Gastrocnemius medialis (tissue), 4 donors: Measurements from ENCODE around the gene ZYX. TPM values are rescaled to one million over a fixed set of nuclear protein-coding genes. Genes with fewer than 3 reads are reported as not detected.
A peak's percentile ranks its signal among the peaks of the same experiment; 100 is the strongest.

ENCODE experiments used
- ATAC-seq, 2 donors: fragments of 150-250 bp; one replicate each; pipeline ENCODE4 v1.9.1; 2016
- DNase-seq, 2 donors: peaks; one replicate each; pipeline ENCODE4 v3.0.0-alpha.2; 2019
- H3K27ac ChIP-seq, 4 donors: fragments of 200-600 bp; sonication (generic); 1 replicate in 1 of 4; 2 replicates in 3 of 4; pipeline ENCODE4 v1.5.1; 2016 to 2018; ENCODE audit warnings: mild to moderate bottlenecking in 2 of 4, moderate library complexity in 1 of 4
- H3K27me3 ChIP-seq, 3 donors: fragments of 200-600 bp; sonication (generic) in 2 of 3; 1 replicate in 1 of 3; 2 replicates in 2 of 3; pipeline versions ENCODE4 v1.5.1 to v1.6.0; 2016 to 2019; ENCODE audit warnings: mild to moderate bottlenecking in 1 of 3, moderate library complexity in 1 of 3
- H3K36me3 ChIP-seq, 2 donors: fragments of 200-600 bp; sonication (generic) in 1 of 2; one replicate each; pipeline ENCODE4 v1.5.1; 2017 to 2018
- H3K4me1 ChIP-seq, 2 donors: fragments of 200-600 bp; sonication (generic) in 1 of 2; one replicate each; pipeline ENCODE4 v1.5.1; 2016 to 2017; ENCODE audit warnings: mild to moderate bottlenecking in 2 of 2
- H3K4me3 ChIP-seq, 4 donors: fragments of 200-600 bp; sonication (generic) in 3 of 4; 1 replicate in 1 of 4; 2 replicates in 3 of 4; pipeline ENCODE4 v1.5.1; 2016 to 2019; ENCODE audit warnings: mild to moderate bottlenecking in 2 of 4
- H3K9me3 ChIP-seq, 3 donors: fragments of 200-600 bp; sonication (generic) in 2 of 3; 1 replicate in 1 of 3; 2 replicates in 2 of 3; pipeline ENCODE4 v1.5.1; 2016 to 2019
- CTCF ChIP-seq, 5 experiments: fragments of 450-650 bp in 3 of 5; fragments of 200-600 bp in 2 of 5; sonication (generic) in 2 of 5; IDR thresholded peaks in 4 of 5; conservative IDR thresholded peaks in 1 of 5; 1 replicate in 4 of 5; 2 replicates in 1 of 5; pipeline ENCODE4 v1.5.1; 2016 to 2019; ENCODE audit warnings: antibody characterized with exemption in 5 of 5, mild to moderate bottlenecking in 3 of 5, moderate library complexity in 3 of 5
- POLR2A ChIP-seq, 2 donors: fragments of 450-650 bp; IDR thresholded peaks; one replicate each; pipeline ENCODE4 v1.6.1; 2017; ENCODE audit warnings: antibody characterized with exemption in 2 of 2, mild to moderate bottlenecking in 2 of 2, moderate library complexity in 2 of 2
- in situ Hi-C, 4 donors: fragments of 200-750 bp; cut with MboI; loops; one replicate each; pipeline versions ENCODE4 v1.15.0 to v1.8.0; 2017; ENCODE audit warnings: low sequenced_read_pairs in 4 of 4
- intact Hi-C: fragments of 100-400 bp; cut with DNase I; formaldehyde crosslinking; loops from one replicate; pipeline ENCODE4 v1.15.1; 2023; ENCODE audit warnings: low total_unique reads
- total RNA-seq, 4 donors: library from RNA; depleted of rRNA; stranded (reverse); fragments of >200 nt; gene quantifications; one replicate each; pipeline versions ENCODE4 v1.1.0 to v1.2.3, GENCODE V29; 2016

ZYX gene
- 10 to 100 TPM; 27.1 to 81.8 (median 43.2) TPM for total RNA-seq

- H3K27me3 ChIP-seq, result no peaks in the 10 kb centered on the region
- TF ChIP-seq POLR2A (IDR thresholded peaks at IDR 0.05) (peak; percentile 80 to 86), CTCF (IDR thresholded peaks at IDR 0.05 in 4 of 5, conservative IDR thresholded peaks at IDR 0.05 in 1 of 5) (no peak)
- no peaks in the 10 kb centered on the region for H3K36me3 ChIP-seq
- DNase-seq (peak; percentile 94 to 95), ATAC-seq (peak; percentile 80 to 83)
- in situ Hi-C loops (no loop called here), intact Hi-C loops (loop anchor here (2.0 to 10.0 kb wide), 6 partner anchors 34 to 524 kb away; partner anchors contain the start of genes CASP2, GSTK1 and TCAF1)
- peak within 1 kb of the TSS; percentile 78 to 99 (median 86) for H3K4me3 ChIP-seq
- H3K27ac ChIP-seq, result peak within 1 kb of the TSS; percentile 92 to 100 (median 98)
- H3K4me1 ChIP-seq, result peaks cover 48 to 52% of the 10 kb centered on the region in 2 donors
- no peaks in the 10 kb centered on the region for H3K9me3 ChIP-seq
Measured at GRCh38 chr7:143380646-143381426, at the start of gene ZYX. TSS of gene ZYX (plus strand) at chr7:143381345. CDS start at chr7:143381572, 227 bp downstream.

- intact Hi-C loops, result loop anchor here (5.0 kb wide), 1 partner anchor 48 kb away; the partner anchor contains the start of gene ZYX
- ATAC-seq, result no peak
- TF ChIP-seq CTCF (IDR thresholded peaks at IDR 0.05 in 4 of 5, conservative IDR thresholded peaks at IDR 0.05 in 1 of 5) (no peak), POLR2A (IDR thresholded peaks at IDR 0.05) (no peak)
- H3K27ac ChIP-seq, result peak overlapping the region; percentile 78 to 88 (median 86)
- H3K4me1 ChIP-seq, result peaks cover 3 to 31% of the 10 kb centered on the region in 2 donors
- DNase-seq, result no peak
- in situ Hi-C loops, result no loop called here
- no peak overlapping the region for H3K4me3 ChIP-seq
- no peaks in the 10 kb centered on the region for H3K9me3 ChIP-seq
- no peaks in the 10 kb centered on the region for H3K27me3 ChIP-seq
- H3K36me3 ChIP-seq, result peaks cover 0 to 8% of the 10 kb centered on the region in 2 donors
Measured at GRCh38 chr7:143334244-143334643, 46.9 kb upstream of the ZYX start.

- no peaks in the 10 kb centered on the region for H3K9me3 ChIP-seq
- intact Hi-C loops (no loop called here), in situ Hi-C loops (no loop called here)
- ATAC-seq (no peak), DNase-seq (no peak)
- H3K36me3 ChIP-seq, result peaks cover 0 to 20% of the 10 kb centered on the region in 2 donors
- no peak overlapping the region for H3K27ac ChIP-seq
- TF ChIP-seq POLR2A (IDR thresholded peaks at IDR 0.05), result no peak
- TF ChIP-seq CTCF (IDR thresholded peaks at IDR 0.05 in 4 of 5, conservative IDR thresholded peaks at IDR 0.05 in 1 of 5), result no peak
- H3K27me3 ChIP-seq, result no peaks in the 10 kb centered on the region
- peaks cover 0 to 10% of the 10 kb centered on the region in 2 donors for H3K4me1 ChIP-seq
- no peak overlapping the region for H3K4me3 ChIP-seq
Measured at GRCh38 chr7:143337216-143337615, 43.9 kb upstream of the ZYX start.

- ATAC-seq (no peak), DNase-seq (no peak)
- peaks cover 0 to 30% of the 10 kb centered on the region in 2 donors for H3K36me3 ChIP-seq
- no peaks in the 10 kb centered on the region for H3K9me3 ChIP-seq
- H3K27me3 ChIP-seq, result no peaks in the 10 kb centered on the region
- no peak overlapping the region for H3K4me3 ChIP-seq
- TF ChIP-seq CTCF (IDR thresholded peaks at IDR 0.05 in 4 of 5, conservative IDR thresholded peaks at IDR 0.05 in 1 of 5), result no peak
- TF ChIP-seq POLR2A (IDR thresholded peaks at IDR 0.05), result no peak
- H3K4me1 ChIP-seq, result no peaks in the 10 kb centered on the region
- intact Hi-C loops, result no loop called here
- in situ Hi-C loops, result no loop called here
- peak overlapping the region in 1 of 4 donors; percentile 19 for H3K27ac ChIP-seq
Measured at GRCh38 chr7:143341842-143342241, 39.3 kb upstream of the ZYX start.
